ENCODE results near the gene ZNF521. TPM values are rescaled to one million over a fixed set of nuclear protein-coding genes. Genes with fewer than 3 reads are reported as not detected.

Gene ZNF521
- total and polyA plus RNA-seq, 8 donors: 16.6 to 60.6 (median 47.3) TPM

DNA sequence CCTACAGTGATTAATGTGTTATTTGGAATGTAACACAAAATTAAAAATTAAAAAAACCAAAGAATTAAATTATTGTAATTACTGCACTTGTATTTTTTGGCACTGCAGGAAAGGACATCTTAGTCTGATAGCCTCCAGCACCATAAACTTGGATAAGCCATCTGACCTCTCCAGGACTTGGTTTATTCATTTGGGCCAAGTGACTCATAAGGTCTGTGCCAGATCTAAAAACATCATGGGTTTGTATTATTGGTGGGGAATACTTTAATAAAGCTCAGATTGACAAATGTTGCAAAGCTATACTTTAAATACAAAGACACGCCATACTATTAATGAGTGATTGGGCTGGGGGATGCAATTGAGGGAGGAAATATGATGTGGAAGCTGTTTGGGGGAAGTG, 225.2 kb downstream of the ZNF521 start:
- Histone ChIP-seq H3K27me3 (no peaks in the 10 kb centered on the region), H3K27ac (no peak overlapping the region), H3K9me3 (no peaks in the 10 kb centered on the region), H3K4me1 (no peaks in the 10 kb centered on the region), H3K36me3 (no peaks in the 10 kb centered on the region), H3K4me3 (no peak overlapping the region)
- intact Hi-C loops (cut with DNase I): no loop called here
- ATAC-seq (no peak), DNase-seq (no peak)
- TF ChIP-seq, protein P1, sequence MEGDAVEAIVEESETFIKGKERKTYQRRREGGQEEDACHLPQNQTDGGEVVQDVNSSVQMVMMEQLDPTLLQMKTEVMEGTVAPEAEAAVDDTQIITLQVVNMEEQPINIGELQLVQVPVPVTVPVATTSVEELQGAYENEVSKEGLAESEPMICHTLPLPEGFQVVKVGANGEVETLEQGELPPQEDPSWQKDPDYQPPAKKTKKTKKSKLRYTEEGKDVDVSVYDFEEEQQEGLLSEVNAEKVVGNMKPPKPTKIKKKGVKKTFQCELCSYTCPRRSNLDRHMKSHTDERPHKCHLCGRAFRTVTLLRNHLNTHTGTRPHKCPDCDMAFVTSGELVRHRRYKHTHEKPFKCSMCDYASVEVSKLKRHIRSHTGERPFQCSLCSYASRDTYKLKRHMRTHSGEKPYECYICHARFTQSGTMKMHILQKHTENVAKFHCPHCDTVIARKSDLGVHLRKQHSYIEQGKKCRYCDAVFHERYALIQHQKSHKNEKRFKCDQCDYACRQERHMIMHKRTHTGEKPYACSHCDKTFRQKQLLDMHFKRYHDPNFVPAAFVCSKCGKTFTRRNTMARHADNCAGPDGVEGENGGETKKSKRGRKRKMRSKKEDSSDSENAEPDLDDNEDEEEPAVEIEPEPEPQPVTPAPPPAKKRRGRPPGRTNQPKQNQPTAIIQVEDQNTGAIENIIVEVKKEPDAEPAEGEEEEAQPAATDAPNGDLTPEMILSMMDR (IDR thresholded peaks at IDR 0.05): no peak

DNA sequence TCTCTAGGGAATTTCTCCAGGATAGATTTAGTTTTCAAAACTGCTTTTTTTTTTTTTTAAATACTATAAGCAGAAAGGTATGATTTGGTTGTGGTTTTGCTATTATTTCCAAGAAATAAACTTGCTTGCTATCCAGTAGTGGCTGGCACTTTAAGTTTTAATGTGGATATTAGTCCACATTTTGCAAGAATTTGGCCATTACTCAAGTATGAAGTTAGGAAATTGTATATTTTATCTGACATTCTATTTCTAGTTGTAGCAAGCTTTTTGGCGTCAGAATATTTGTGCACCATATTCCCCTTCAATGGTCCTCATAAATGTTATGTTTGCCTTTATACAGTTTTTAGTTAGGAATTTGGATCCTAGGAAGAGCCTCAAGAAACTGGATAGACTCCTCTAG, 226.3 kb downstream of the ZNF521 start:
- no peaks in the 10 kb centered on the region for H3K27me3 ChIP-seq
- ATAC-seq (no peak), DNase-seq (peak in 1 of 4 donors; percentile 51)
- no peaks in the 10 kb centered on the region for H3K9me3 ChIP-seq
- no peak overlapping the region for H3K4me3 ChIP-seq
- H3K27ac ChIP-seq: no peak overlapping the region
- no peaks in the 10 kb centered on the region for H3K4me1 ChIP-seq
- TF ChIP-seq, protein P1 (IDR thresholded peaks at IDR 0.05): no peak
- H3K36me3 ChIP-seq: no peaks in the 10 kb centered on the region
- intact Hi-C loops (cut with DNase I): no loop called here

DNA sequence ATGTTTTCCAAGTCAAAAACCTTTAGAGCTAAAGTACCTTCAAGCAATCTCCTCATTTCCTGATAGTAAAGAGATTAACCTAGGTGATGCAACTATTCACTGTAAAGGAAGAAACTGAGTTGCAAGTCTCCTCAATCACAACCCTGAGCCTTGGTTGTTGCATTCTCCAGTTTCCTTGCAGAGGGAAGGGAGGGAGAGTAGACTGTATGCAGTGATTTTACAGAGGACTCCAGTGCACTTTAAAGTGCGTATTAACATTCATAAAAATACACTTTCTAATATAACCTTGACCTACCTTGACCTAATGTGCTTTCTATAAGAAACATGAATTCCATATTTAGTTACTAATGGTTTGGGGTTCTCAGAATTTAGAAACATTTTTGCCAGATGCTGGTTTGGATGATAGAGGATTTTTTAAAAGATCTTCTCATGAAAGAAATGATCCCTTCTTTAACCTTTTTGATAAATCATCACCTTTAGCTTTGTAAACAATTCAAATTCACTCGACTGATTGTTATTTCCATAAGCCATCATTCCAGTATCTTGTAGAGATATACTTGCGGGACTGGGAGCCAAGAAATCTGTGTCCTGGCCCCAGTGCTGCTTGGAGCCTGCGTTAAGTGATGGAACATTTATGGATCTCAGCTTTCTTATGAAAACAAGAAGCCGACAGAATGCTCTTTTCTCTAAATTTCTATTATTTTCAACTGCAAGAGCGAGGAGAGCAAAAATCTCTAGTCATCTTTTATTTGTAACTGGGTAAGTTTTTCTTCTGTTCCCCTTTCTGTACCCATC, 228.3 kb downstream of the ZNF521 start:
- DNase-seq (peak in 1 of 4 donors; percentile 39), ATAC-seq (no peak)
- intact Hi-C loops (cut with DNase I): no loop called here
- no peak overlapping the region for H3K4me3 ChIP-seq
- no peaks in the 10 kb centered on the region for H3K27me3 ChIP-seq
- H3K36me3 ChIP-seq: no peaks in the 10 kb centered on the region
- H3K27ac ChIP-seq: no peak overlapping the region
- TF ChIP-seq, protein P1 (IDR thresholded peaks at IDR 0.05): no peak
- H3K4me1 ChIP-seq: no peaks in the 10 kb centered on the region
- H3K9me3 ChIP-seq: no peaks in the 10 kb centered on the region

DNA sequence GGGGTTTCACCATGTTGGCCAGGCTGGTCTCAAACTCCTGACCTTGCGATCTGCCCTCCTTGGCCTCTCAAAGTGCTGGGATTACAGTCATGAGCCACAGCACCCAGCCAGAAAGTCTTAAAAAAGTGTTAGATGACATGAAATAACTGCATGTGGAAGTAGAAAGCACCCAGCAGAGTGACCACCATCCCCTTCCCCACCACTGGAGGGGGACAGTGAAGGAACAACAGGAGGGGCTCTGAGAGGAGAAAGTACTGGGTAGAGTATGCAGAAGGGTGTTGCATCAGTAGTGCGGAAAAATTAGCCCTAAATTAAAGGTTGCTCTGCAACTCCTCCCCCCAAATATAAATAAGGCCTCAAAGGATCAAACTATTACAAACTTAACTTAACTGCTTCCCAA, 230.5 kb downstream of the ZNF521 start:
- Histone ChIP-seq H3K36me3 (no peaks in the 10 kb centered on the region), H3K4me1 (no peaks in the 10 kb centered on the region), H3K27me3 (no peaks in the 10 kb centered on the region), H3K4me3 (no peak overlapping the region), H3K9me3 (peaks cover 0 to 10% of the 10 kb centered on the region in 2 donors), H3K27ac (no peak overlapping the region)
- intact Hi-C loops (cut with DNase I): no loop called here
- DNase-seq: no peak
- TF ChIP-seq, protein P1 (IDR thresholded peaks at IDR 0.05): no peak
- no peak for ATAC-seq

DNA sequence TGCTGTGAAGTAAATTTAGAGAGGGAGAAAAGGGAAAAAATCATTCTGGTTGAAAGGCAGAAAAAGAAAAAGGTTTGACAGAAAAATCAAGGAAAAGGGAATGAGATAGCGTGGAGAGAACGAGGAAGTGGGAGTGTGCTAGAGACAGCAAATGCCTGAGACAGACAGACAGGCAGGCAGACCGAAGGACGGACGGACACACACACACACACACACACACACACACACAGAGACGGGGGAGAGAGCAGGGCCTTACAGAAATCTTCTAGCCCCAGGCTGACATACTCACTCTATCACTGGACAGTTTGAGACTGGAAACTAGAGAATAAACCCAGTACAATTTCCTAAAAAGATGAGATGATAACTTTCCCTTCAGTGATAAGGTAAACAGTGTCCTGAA, 238.4 kb downstream of the ZNF521 start:
- TF ChIP-seq, protein P1 (IDR thresholded peaks at IDR 0.05): no peak
- ATAC-seq (no peak), DNase-seq (no peak)
- H3K4me3 ChIP-seq: no peak overlapping the region
- H3K27ac ChIP-seq: no peak overlapping the region
- intact Hi-C loops (cut with DNase I): no loop called here
- no peaks in the 10 kb centered on the region for H3K27me3 ChIP-seq
- no peaks in the 10 kb centered on the region for H3K36me3 ChIP-seq
- H3K9me3 ChIP-seq: peaks cover 0 to 10% of the 10 kb centered on the region in 2 donors
- H3K4me1 ChIP-seq: no peaks in the 10 kb centered on the region

All from left lung (tissue), 10 donors.